Measurements from ENCODE around the gene PTRH1. TPM values are rescaled to one million over a fixed set of nuclear protein-coding genes. Genes with fewer than 3 reads are reported as not detected.
A peak's percentile ranks its signal among the peaks of the same experiment; 100 is the strongest.

Gene PTRH1
- total RNA-seq, 1 donor: 17.2 TPM

GRCh38 chr9:127664678-127665507 is 50.6 kb downstream of the PTRH1 start:
- no peak for TF ChIP-seq CTCF (IDR thresholded peaks at IDR 0.05; ENCODE audit: insufficient read depth, low read length)
- no peak overlapping the region for H3K4me3 ChIP-seq (ENCODE audit: low read depth, low read length)
- DNase-seq (ENCODE audit: low read depth): peak; percentile 79

- TF ChIP-seq CTCF (IDR thresholded peaks at IDR 0.05; ENCODE audit: insufficient read depth, low read length): no peak
- H3K4me3 ChIP-seq (ENCODE audit: low read depth, low read length): no peak overlapping the region
- no peak for DNase-seq (ENCODE audit: low read depth)
Measured at GRCh38 chr9:127664324-127664677, 51.2 kb downstream of the PTRH1 start.

Other genes starting within 250 kb of the PTRH1 start
- 25.5 and 40.6 TPM in 2 replicates for gene STXBP1, start 103.4 kb downstream of the PTRH1 start, total RNA-seq (ENCODE audit: low replicate concordance)
- 0.09 TPM in 1 of 2 replicates, not detected in the other for gene CFAP157, start 8.7 kb downstream of the PTRH1 start, total RNA-seq (ENCODE audit: low replicate concordance)
- gene TTC16, start 416 bp upstream of the PTRH1 start, total RNA-seq (ENCODE audit: low replicate concordance): not detected in 2 replicates
- 1.2 and 4.8 TPM in 2 replicates for gene TOR2A, start 19.6 kb upstream of the PTRH1 start, total RNA-seq (ENCODE audit: low replicate concordance)
- 0.18 and 6.0 TPM in 2 replicates for gene SH2D3C, start 63.0 kb upstream of the PTRH1 start, total RNA-seq (ENCODE audit: low replicate concordance)
- 25.4 and 51.5 TPM in 2 replicates for gene CDK9, start 70.4 kb upstream of the PTRH1 start, total RNA-seq (ENCODE audit: low replicate concordance)
- gene FPGS, start 87.2 kb upstream of the PTRH1 start, total RNA-seq (ENCODE audit: low replicate concordance): 33.9 and 61.5 TPM in 2 replicates
- 15.8 and 62.0 TPM in 2 replicates for gene ENG, start 139.0 kb upstream of the PTRH1 start, total RNA-seq (ENCODE audit: low replicate concordance)
- gene AK1, start 162.0 kb upstream of the PTRH1 start, total RNA-seq (ENCODE audit: low replicate concordance): 75.6 and 121 TPM in 2 replicates
- 26.5 and 85.0 TPM in 2 replicates for gene ST6GALNAC6, start 183.9 kb upstream of the PTRH1 start, total RNA-seq (ENCODE audit: low replicate concordance)
- gene ST6GALNAC4, start 201.4 kb upstream of the PTRH1 start, total RNA-seq (ENCODE audit: low replicate concordance): 24.4 and 37.1 TPM in 2 replicates
- gene PIP5KL1, start 215.1 kb upstream of the PTRH1 start, total RNA-seq (ENCODE audit: low replicate concordance): 1.6 and 2.6 TPM in 2 replicates
- 7.0 and 19.9 TPM in 2 replicates for gene DPM2, start 222.2 kb upstream of the PTRH1 start, total RNA-seq (ENCODE audit: low replicate concordance)